DMS79 (cell line): Measurements from ENCODE around the gene SLX4.

Source experiments
- DNase-seq: peaks from one replicate; lab custom pipeline; 2025; lab: John Stamatoyannopoulos, UW

SLX4 gene

GRCh38 chr16:3553138-3553923 lies 58.1 kb downstream of the SLX4 start:
- DNase-seq, result no peak

GRCh38 chr16:3550851-3551847 lies 60.3 kb downstream of the SLX4 start:
- no peak for DNase-seq

GRCh38 chr16:3549906-3550305 lies 61.5 kb downstream of the SLX4 start:
- no peak for DNase-seq

GRCh38 chr16:3548859-3549258 lies 62.5 kb downstream of the SLX4 start:
- no peak for DNase-seq

GRCh38 chr16:3548445-3548844 lies 63.0 kb downstream of the SLX4 start:
- DNase-seq, result no peak

- no peak for DNase-seq
Measured at GRCh38 chr16:3546986-3547682, 64.3 kb downstream of the SLX4 start.

GRCh38 chr16:3542601-3543373 lies 68.6 kb downstream of the SLX4 start:
- DNase-seq, result no peak

GRCh38 chr16:3541527-3542155 lies 69.8 kb downstream of the SLX4 start:
- no peak for DNase-seq

GRCh38 chr16:3538222-3538621 lies 73.2 kb downstream of the SLX4 start:
- DNase-seq, result no peak

- DNase-seq, result no peak
Measured at GRCh38 chr16:3536851-3537250, 74.6 kb downstream of the SLX4 start.

GRCh38 chr16:3536271-3536731 lies 75.1 kb downstream of the SLX4 start:
- DNase-seq, result no peak

GRCh38 chr16:3534126-3534525 lies 77.3 kb downstream of the SLX4 start:
- DNase-seq, result no peak

- DNase-seq, result no peak
Measured at GRCh38 chr16:3532741-3533140, 78.7 kb downstream of the SLX4 start.
